DND-41 (cell line): ENCODE data around the gene PHACTR1.

Experiments used
- ATAC-seq: fragments of 200-7000 bp; cut with Tn5 transposase; 3 replicates; pipeline ENCODE4 v1.9.1; 2021; ENCODE audit warnings: low read depth; ENCODE audit not compliant: insufficient read depth
- DNase-seq: peaks from one replicate; pipeline ENCODE4 v3.0.0-alpha.2; 2020
- H2AFZ ChIP-seq: 2 replicates; pipeline ENCODE4 v1.6.0; 2012; ENCODE audit warnings: low read depth, low read length
- H3K27ac ChIP-seq: 2 replicates; pipeline ENCODE4 v1.5.1; 2012; ENCODE audit warnings: low read length, inconsistent platforms
- H3K27me3 ChIP-seq: fragments of 200-600 bp; sonication (generic); 2 replicates; pipeline ENCODE4 v1.6.0; 2012; ENCODE audit warnings: low read length, mild to moderate bottlenecking, inconsistent platforms; ENCODE audit not compliant: insufficient read depth, poor library complexity
- H3K36me3 ChIP-seq: 2 replicates; pipeline ENCODE4 v1.5.1; 2012; ENCODE audit warnings: low read length, inconsistent platforms; ENCODE audit not compliant: insufficient read depth
- H3K4me1 ChIP-seq: 2 replicates; pipeline ENCODE4 v1.5.1; 2012; ENCODE audit warnings: mild to moderate bottlenecking, low read length; ENCODE audit not compliant: insufficient read depth
- H3K4me2 ChIP-seq: 2 replicates; pipeline ENCODE4 v1.6.0; 2012; ENCODE audit warnings: mild to moderate bottlenecking, moderate library complexity, low read length, inconsistent platforms; ENCODE audit not compliant: insufficient read depth
- H3K4me3 ChIP-seq, 2 experiments: fragments of 200-600 bp in 1 of 2; shearing (Covaris generic) in 1 of 2; 2 replicates each; pipeline ENCODE4 v1.5.1; 2012 to 2016; ENCODE audit warnings: inconsistent platforms in 2 of 2, low read length in 2 of 2, mild to moderate bottlenecking in 2 of 2, low read depth in 1 of 2, moderate library complexity in 1 of 2
- H3K79me2 ChIP-seq: 2 replicates; pipeline ENCODE4 v1.6.0; 2012; ENCODE audit warnings: low read length, inconsistent platforms; ENCODE audit not compliant: insufficient read depth
- H3K9ac ChIP-seq: 2 replicates; pipeline ENCODE4 v1.6.0; 2012; ENCODE audit warnings: low read depth, mild to moderate bottlenecking, inconsistent platforms, low read length, moderate library complexity
- H3K9me3 ChIP-seq: 2 replicates; pipeline ENCODE4 v1.5.1; 2012; ENCODE audit warnings: low read length, moderate library complexity, mild to moderate bottlenecking, inconsistent platforms; ENCODE audit not compliant: insufficient read depth, severe bottlenecking
- H4K20me1 ChIP-seq: 2 replicates; pipeline ENCODE4 v1.6.0; 2012; ENCODE audit warnings: low read length; ENCODE audit not compliant: insufficient read depth
- EZH2 ChIP-seq: IDR thresholded peaks from 3 replicates; pipeline ENCODE4 v1.6.1; 2012; ENCODE audit warnings: borderline replicate concordance, low read depth, mild to moderate bottlenecking, moderate library complexity, low read length, inconsistent platforms; ENCODE audit not compliant: severe bottlenecking
- TF ChIP-seq, protein P1 (sequence below): IDR thresholded peaks from 2 replicates; pipeline ENCODE4 v1.5.1; 2012; ENCODE audit warnings: borderline replicate concordance, low read length, moderate library complexity, mild to moderate bottlenecking; ENCODE audit not compliant: poor library complexity, severe bottlenecking; ENCODE audit errors: extremely low read depth

The PHACTR1 gene

DNA sequence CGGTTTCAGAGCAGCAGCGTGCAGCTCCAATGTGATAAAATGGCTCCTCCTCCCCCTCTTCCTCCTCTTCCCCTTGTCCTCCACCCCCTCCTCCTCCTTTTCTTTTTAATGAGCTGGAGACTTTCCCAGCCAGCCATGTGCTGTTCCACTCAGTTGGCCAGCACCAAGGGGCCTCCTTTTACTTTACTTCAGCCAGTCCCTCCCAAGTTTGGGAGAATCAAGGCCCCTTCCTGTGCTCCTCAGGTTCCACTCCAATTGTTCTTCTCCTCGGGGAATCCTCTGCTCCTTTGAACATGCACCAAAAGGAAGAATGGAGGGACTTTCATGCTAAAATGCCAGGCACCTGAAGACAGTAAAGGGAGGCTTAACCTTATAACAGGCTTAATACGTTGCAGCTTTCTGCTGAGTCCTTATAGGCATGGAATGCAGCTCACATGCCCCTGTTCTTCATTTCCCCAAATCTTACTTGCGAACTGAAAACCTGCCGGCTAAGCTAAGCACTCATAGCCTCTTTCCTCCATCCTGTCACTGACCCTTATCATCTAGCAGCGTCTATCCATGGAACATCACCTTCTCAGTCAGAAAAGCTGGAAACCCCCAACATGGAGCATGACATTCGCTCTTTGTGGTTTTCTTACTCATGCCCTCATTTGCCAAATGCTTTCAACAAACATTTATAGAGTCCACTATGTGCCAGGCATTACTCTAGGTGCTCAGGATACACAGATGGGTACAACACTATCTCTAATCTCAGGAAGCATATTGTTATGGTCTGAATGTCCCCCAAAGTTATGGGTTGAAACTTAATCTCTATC, 170.6 kb downstream of the PHACTR1 start:
- H3K27me3 ChIP-seq, result no peaks in the 10 kb centered on the region
- no peaks in the 10 kb centered on the region for H4K20me1 ChIP-seq
- no peak overlapping the region for H3K4me3 ChIP-seq
- no peaks in the 10 kb centered on the region for H3K36me3 ChIP-seq
- no peak overlapping the region for H2AFZ ChIP-seq
- H3K4me1 ChIP-seq, result no peaks in the 10 kb centered on the region
- H3K27ac ChIP-seq, result no peak overlapping the region
- no peak for ATAC-seq
- H3K4me2 ChIP-seq, result no peak overlapping the region
- H3K9ac ChIP-seq, result no peak overlapping the region
- TF ChIP-seq EZH2, result no peak
- TF ChIP-seq, protein P1, sequence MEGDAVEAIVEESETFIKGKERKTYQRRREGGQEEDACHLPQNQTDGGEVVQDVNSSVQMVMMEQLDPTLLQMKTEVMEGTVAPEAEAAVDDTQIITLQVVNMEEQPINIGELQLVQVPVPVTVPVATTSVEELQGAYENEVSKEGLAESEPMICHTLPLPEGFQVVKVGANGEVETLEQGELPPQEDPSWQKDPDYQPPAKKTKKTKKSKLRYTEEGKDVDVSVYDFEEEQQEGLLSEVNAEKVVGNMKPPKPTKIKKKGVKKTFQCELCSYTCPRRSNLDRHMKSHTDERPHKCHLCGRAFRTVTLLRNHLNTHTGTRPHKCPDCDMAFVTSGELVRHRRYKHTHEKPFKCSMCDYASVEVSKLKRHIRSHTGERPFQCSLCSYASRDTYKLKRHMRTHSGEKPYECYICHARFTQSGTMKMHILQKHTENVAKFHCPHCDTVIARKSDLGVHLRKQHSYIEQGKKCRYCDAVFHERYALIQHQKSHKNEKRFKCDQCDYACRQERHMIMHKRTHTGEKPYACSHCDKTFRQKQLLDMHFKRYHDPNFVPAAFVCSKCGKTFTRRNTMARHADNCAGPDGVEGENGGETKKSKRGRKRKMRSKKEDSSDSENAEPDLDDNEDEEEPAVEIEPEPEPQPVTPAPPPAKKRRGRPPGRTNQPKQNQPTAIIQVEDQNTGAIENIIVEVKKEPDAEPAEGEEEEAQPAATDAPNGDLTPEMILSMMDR, result no peak
- DNase-seq, result no peak
- no peaks in the 10 kb centered on the region for H3K79me2 ChIP-seq
- peaks cover 3% of the 10 kb centered on the region for H3K9me3 ChIP-seq

- Histone ChIP-seq H3K4me1 (no peaks in the 10 kb centered on the region), H4K20me1 (no peaks in the 10 kb centered on the region), H3K79me2 (no peaks in the 10 kb centered on the region), H3K36me3 (no peaks in the 10 kb centered on the region), H3K4me2 (no peak overlapping the region), H3K27me3 (no peaks in the 10 kb centered on the region), H3K9ac (no peak overlapping the region), H3K27ac (no peak overlapping the region), H3K9me3 (peaks cover 3% of the 10 kb centered on the region), H2AFZ (no peak overlapping the region), H3K4me3 (no peak overlapping the region)
- DNase-seq (peak; percentile 30), ATAC-seq (peak; percentile 52; the same call in 2 of the 3 replicates)
- no peak for TF ChIP-seq EZH2
- TF ChIP-seq, protein P1, result peak; percentile 68
These were observed 173.7 kb downstream of the PHACTR1 start for GRCh38 chr6:12890171-12890790.

DNA sequence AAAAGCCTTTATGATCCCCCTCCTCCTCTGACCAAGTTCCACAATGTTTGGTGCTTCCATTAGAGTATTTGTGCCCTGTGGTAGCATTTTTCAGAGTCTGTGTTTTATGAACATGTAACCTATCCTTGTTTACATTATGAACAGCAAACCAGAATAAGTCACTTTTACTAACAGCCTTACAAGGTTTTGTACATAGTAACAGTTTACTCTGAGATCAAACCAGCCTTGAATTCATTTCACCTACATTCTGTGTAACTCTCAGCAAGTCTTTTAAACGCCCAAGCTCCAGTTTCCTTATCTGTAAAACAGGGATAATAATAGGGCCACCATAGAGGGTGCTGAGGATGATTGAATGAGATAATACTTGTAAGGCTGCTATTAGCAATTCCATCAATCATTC, 175.0 kb downstream of the PHACTR1 start:
- Histone ChIP-seq H2AFZ (no peak overlapping the region), H3K27me3 (no peaks in the 10 kb centered on the region), H4K20me1 (no peaks in the 10 kb centered on the region), H3K79me2 (no peaks in the 10 kb centered on the region), H3K36me3 (no peaks in the 10 kb centered on the region), H3K4me3 (no peak overlapping the region), H3K27ac (no peak overlapping the region), H3K4me2 (no peak overlapping the region), H3K4me1 (no peaks in the 10 kb centered on the region), H3K9me3 (peaks cover 3% of the 10 kb centered on the region), H3K9ac (no peak overlapping the region)
- no peak for DNase-seq
- no peak for ATAC-seq
- TF ChIP-seq EZH2, result no peak
- TF ChIP-seq, protein P1, result no peak
